ENCODE results near the gene TBC1D9B.

GRCh38 chr5:179920175-179920574 lies 12.5 kb upstream of the TBC1D9B start:
- TF ChIP-seq POLR2A (IDR thresholded peaks at IDR 0.05; ENCODE audit: low read depth, low read length): no peak
- no peak for TF ChIP-seq TAF1 (IDR thresholded peaks at IDR 0.05; ENCODE audit: low read depth, low read length)
- TF ChIP-seq POLR2AphosphoS5 (IDR thresholded peaks at IDR 0.05; ENCODE audit: low read depth, low read length): no peak
